C4-2B (cell line): Measurements from ENCODE around the gene HBZ.

Experiments used
- ZFX ChIP-seq: fragments of 450-650 bp; IDR thresholded peaks from 2 replicates; pipeline ENCODE4 v1.6.1; 2017
- TF ChIP-seq, protein P1 (sequence below): fragments of 450-650 bp; conservative IDR thresholded peaks from 2 replicates; pipeline ENCODE4 v1.5.1; 2017; ENCODE audit warnings: mild to moderate bottlenecking

- TF ChIP-seq, protein P1, sequence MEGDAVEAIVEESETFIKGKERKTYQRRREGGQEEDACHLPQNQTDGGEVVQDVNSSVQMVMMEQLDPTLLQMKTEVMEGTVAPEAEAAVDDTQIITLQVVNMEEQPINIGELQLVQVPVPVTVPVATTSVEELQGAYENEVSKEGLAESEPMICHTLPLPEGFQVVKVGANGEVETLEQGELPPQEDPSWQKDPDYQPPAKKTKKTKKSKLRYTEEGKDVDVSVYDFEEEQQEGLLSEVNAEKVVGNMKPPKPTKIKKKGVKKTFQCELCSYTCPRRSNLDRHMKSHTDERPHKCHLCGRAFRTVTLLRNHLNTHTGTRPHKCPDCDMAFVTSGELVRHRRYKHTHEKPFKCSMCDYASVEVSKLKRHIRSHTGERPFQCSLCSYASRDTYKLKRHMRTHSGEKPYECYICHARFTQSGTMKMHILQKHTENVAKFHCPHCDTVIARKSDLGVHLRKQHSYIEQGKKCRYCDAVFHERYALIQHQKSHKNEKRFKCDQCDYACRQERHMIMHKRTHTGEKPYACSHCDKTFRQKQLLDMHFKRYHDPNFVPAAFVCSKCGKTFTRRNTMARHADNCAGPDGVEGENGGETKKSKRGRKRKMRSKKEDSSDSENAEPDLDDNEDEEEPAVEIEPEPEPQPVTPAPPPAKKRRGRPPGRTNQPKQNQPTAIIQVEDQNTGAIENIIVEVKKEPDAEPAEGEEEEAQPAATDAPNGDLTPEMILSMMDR, result no peak
- no peak for TF ChIP-seq ZFX
Observed at GRCh38 chr16:192686-193085, 40.2 kb downstream of the HBZ start.
